IPS-18a (cell line): ENCODE measurements around the gene ERBB3.

Experiments used
- H3K27ac ChIP-seq: one replicate; pipeline ENCODE4 v1.5.1; 2013; ENCODE audit warnings: low read length
- H3K27me3 ChIP-seq: one replicate; pipeline ENCODE4 v1.6.1; 2013; ENCODE audit warnings: mild to moderate bottlenecking, low read length; ENCODE audit not compliant: control insufficient read depth, insufficient read depth
- H3K36me3 ChIP-seq: one replicate; pipeline ENCODE4 v1.6.1; 2013; ENCODE audit warnings: low read depth, low read length; ENCODE audit not compliant: control insufficient read depth
- H3K4me1 ChIP-seq: one replicate; pipeline ENCODE4 v1.6.1; 2013; ENCODE audit warnings: low read depth, low read length; ENCODE audit not compliant: control insufficient read depth
- H3K4me3 ChIP-seq: one replicate; pipeline ENCODE4 v1.5.1; 2013; ENCODE audit warnings: low read length
- H3K9ac ChIP-seq: one replicate; pipeline ENCODE4 v1.6.1; 2013; ENCODE audit warnings: mild to moderate bottlenecking, low read length, moderate library complexity
- H3K9me3 ChIP-seq: one replicate; pipeline ENCODE4 v1.6.1; 2013; ENCODE audit warnings: low read depth, low read length; ENCODE audit not compliant: control insufficient read depth

The ERBB3 gene

GRCh38 chr12:56081393-56082347 lies 1.7 kb downstream of the ERBB3 start:
- no peaks in the 10 kb centered on the region for H3K9me3 ChIP-seq
- peaks cover 8% of the 10 kb centered on the region for H3K36me3 ChIP-seq
- H3K27ac ChIP-seq = no peak overlapping the region
- peak overlapping the region; percentile 86 for H3K4me3 ChIP-seq
- H3K9ac ChIP-seq = peak overlapping the region; percentile 60
- peaks cover 14% of the 10 kb centered on the region for H3K4me1 ChIP-seq
- H3K27me3 ChIP-seq = no peaks in the 10 kb centered on the region

GRCh38 chr12:56082382-56082781 lies 2.4 kb downstream of the ERBB3 start:
- H3K36me3 ChIP-seq = peaks cover 14% of the 10 kb centered on the region
- H3K9ac ChIP-seq = no peak overlapping the region
- no peak overlapping the region for H3K4me3 ChIP-seq
- no peaks in the 10 kb centered on the region for H3K27me3 ChIP-seq
- H3K4me1 ChIP-seq = peaks cover 14% of the 10 kb centered on the region
- no peaks in the 10 kb centered on the region for H3K9me3 ChIP-seq
- no peak overlapping the region for H3K27ac ChIP-seq

GRCh38 chr12:56082967-56083366 lies 3.0 kb downstream of the ERBB3 start:
- peaks cover 14% of the 10 kb centered on the region for H3K4me1 ChIP-seq
- H3K9me3 ChIP-seq = no peaks in the 10 kb centered on the region
- no peak overlapping the region for H3K27ac ChIP-seq
- H3K27me3 ChIP-seq = no peaks in the 10 kb centered on the region
- no peak overlapping the region for H3K4me3 ChIP-seq
- H3K36me3 ChIP-seq = peaks cover 19% of the 10 kb centered on the region
- no peak overlapping the region for H3K9ac ChIP-seq

- no peak overlapping the region for H3K27ac ChIP-seq
- no peak overlapping the region for H3K9ac ChIP-seq
- no peak overlapping the region for H3K4me3 ChIP-seq
- H3K36me3 ChIP-seq = peaks cover 35% of the 10 kb centered on the region
- H3K9me3 ChIP-seq = no peaks in the 10 kb centered on the region
- peaks cover 9% of the 10 kb centered on the region for H3K4me1 ChIP-seq
- no peaks in the 10 kb centered on the region for H3K27me3 ChIP-seq
Measured at GRCh38 chr12:56084958-56085543, 5.1 kb downstream of the ERBB3 start.

GRCh38 chr12:56086096-56086495 lies 6.1 kb downstream of the ERBB3 start:
- Histone ChIP-seq H3K4me1 (peaks cover 7% of the 10 kb centered on the region), H3K4me3 (no peak overlapping the region), H3K9ac (no peak overlapping the region), H3K9me3 (no peaks in the 10 kb centered on the region), H3K27ac (no peak overlapping the region), H3K36me3 (peaks cover 39% of the 10 kb centered on the region), H3K27me3 (no peaks in the 10 kb centered on the region)

GRCh38 chr12:56086608-56087007 lies 6.6 kb downstream of the ERBB3 start:
- Histone ChIP-seq H3K9me3 (no peaks in the 10 kb centered on the region), H3K27ac (no peak overlapping the region), H3K9ac (no peak overlapping the region), H3K4me3 (no peak overlapping the region), H3K27me3 (no peaks in the 10 kb centered on the region), H3K36me3 (peaks cover 41% of the 10 kb centered on the region), H3K4me1 (peaks cover 2% of the 10 kb centered on the region)

- H3K4me3 ChIP-seq = no peak overlapping the region
- H3K9ac ChIP-seq = no peak overlapping the region
- H3K4me1 ChIP-seq = no peaks in the 10 kb centered on the region
- H3K36me3 ChIP-seq = peaks cover 42% of the 10 kb centered on the region
- H3K9me3 ChIP-seq = no peaks in the 10 kb centered on the region
- H3K27me3 ChIP-seq = no peaks in the 10 kb centered on the region
- no peak overlapping the region for H3K27ac ChIP-seq
Measured at GRCh38 chr12:56087220-56087619, 7.3 kb downstream of the ERBB3 start.

- Histone ChIP-seq H3K9ac (no peak overlapping the region), H3K9me3 (no peaks in the 10 kb centered on the region), H3K36me3 (peaks cover 84% of the 10 kb centered on the region), H3K4me3 (no peak overlapping the region), H3K27me3 (no peaks in the 10 kb centered on the region), H3K4me1 (no peaks in the 10 kb centered on the region), H3K27ac (no peak overlapping the region)
Measured at GRCh38 chr12:56097738-56098137, 17.8 kb downstream of the ERBB3 start.

- Histone ChIP-seq H3K4me1 (no peaks in the 10 kb centered on the region), H3K36me3 (peaks cover 75% of the 10 kb centered on the region), H3K9me3 (no peaks in the 10 kb centered on the region), H3K27ac (no peak overlapping the region), H3K9ac (no peak overlapping the region), H3K27me3 (no peaks in the 10 kb centered on the region), H3K4me3 (no peak overlapping the region)
Measured at GRCh38 chr12:56098592-56098991, 18.6 kb downstream of the ERBB3 start.

- peaks cover 67% of the 10 kb centered on the region for H3K36me3 ChIP-seq
- H3K4me3 ChIP-seq = no peak overlapping the region
- no peak overlapping the region for H3K27ac ChIP-seq
- H3K4me1 ChIP-seq = no peaks in the 10 kb centered on the region
- H3K9ac ChIP-seq = no peak overlapping the region
- H3K9me3 ChIP-seq = no peaks in the 10 kb centered on the region
- H3K27me3 ChIP-seq = no peaks in the 10 kb centered on the region
Measured at GRCh38 chr12:56099787-56100186, 19.8 kb downstream of the ERBB3 start.

- no peaks in the 10 kb centered on the region for H3K27me3 ChIP-seq
- peaks cover 55% of the 10 kb centered on the region for H3K36me3 ChIP-seq
- no peak overlapping the region for H3K27ac ChIP-seq
- no peak overlapping the region for H3K9ac ChIP-seq
- H3K9me3 ChIP-seq = no peaks in the 10 kb centered on the region
- peaks cover 6% of the 10 kb centered on the region for H3K4me1 ChIP-seq
- H3K4me3 ChIP-seq = no peak overlapping the region
Measured at GRCh38 chr12:56101045-56101444, 21.1 kb downstream of the ERBB3 start.

GRCh38 chr12:56102683-56103065 lies 22.7 kb downstream of the ERBB3 start:
- no peaks in the 10 kb centered on the region for H3K9me3 ChIP-seq
- no peak overlapping the region for H3K9ac ChIP-seq
- peaks cover 57% of the 10 kb centered on the region for H3K36me3 ChIP-seq
- peaks cover 9% of the 10 kb centered on the region for H3K4me1 ChIP-seq
- peak overlapping the region; percentile 97 for H3K4me3 ChIP-seq
- H3K27ac ChIP-seq = no peak overlapping the region
- H3K27me3 ChIP-seq = no peaks in the 10 kb centered on the region
